OCI-LY7 (cell line): Measurements from ENCODE around the gene RPS15. TPM values are rescaled to one million over a fixed set of nuclear protein-coding genes. Genes with fewer than 3 reads are reported as not detected.

Source experiments
- BruUV-seq: library from RNA; stranded (reverse); fragments of 400-500 nt; replicated peaks from 2 replicates; lab custom pipeline; 2021; lab: Mats Ljungman, UMichigan
- CTCF ChIA-PET: fragments of 300-600 bp; sonication (Branson Sonifier 250); formaldehyde crosslinking; loops from one replicate; lab custom pipeline; 2022; ENCODE audit warnings: antibody characterized with exemption; ENCODE audit not compliant: unreplicated experiment; lab: Charles Lee
- POLR2A ChIA-PET: fragments of 300-600 bp; sonication (Branson Sonifier 250); formaldehyde crosslinking; loops from one replicate; lab custom pipeline; 2022; ENCODE audit warnings: antibody characterized with exemption; lab: Charles Lee
- DNase-seq: peaks from one replicate; pipeline ENCODE4 v3.0.0-alpha.2; 2015; ENCODE audit warnings: low spot score
- H2AFZ ChIP-seq: fragments of 200-600 bp; sonication (generic), shearing (Covaris generic); 2 replicates; pipeline ENCODE4 v1.6.1; 2014; ENCODE audit warnings: mild to moderate bottlenecking, antibody characterized with exemption, low read length, moderate library complexity
- H3K27ac ChIP-seq: fragments of 200-600 bp; sonication (generic); 2 replicates; pipeline ENCODE4 v1.5.1; 2014; ENCODE audit warnings: mixed run types, low read depth, mild to moderate bottlenecking, moderate library complexity, low read length, inconsistent platforms; ENCODE audit not compliant: poor library complexity, severe bottlenecking
- H3K36me3 ChIP-seq: fragments of 200-600 bp; sonication (generic); 2 replicates; pipeline ENCODE4 v1.6.1; 2014; ENCODE audit warnings: mild to moderate bottlenecking, antibody characterized with exemption, low read length, moderate library complexity, mixed read lengths; ENCODE audit not compliant: insufficient read depth
- H3K4me1 ChIP-seq: fragments of 200-600 bp; sonication (generic); 2 replicates; pipeline ENCODE4 v1.5.1; 2014; ENCODE audit warnings: mild to moderate bottlenecking, low read length; ENCODE audit not compliant: insufficient read depth, poor library complexity, severe bottlenecking
- H3K4me2 ChIP-seq: fragments of 200-600 bp; sonication (generic); 2 replicates; pipeline ENCODE4 v1.6.1; 2014; ENCODE audit warnings: mild to moderate bottlenecking, low read length
- H3K4me3 ChIP-seq: fragments of 200-600 bp; sonication (generic); 2 replicates; pipeline ENCODE4 v1.5.1; 2014; ENCODE audit warnings: mild to moderate bottlenecking, low read depth, low read length; ENCODE audit not compliant: poor library complexity, severe bottlenecking
- H3K79me2 ChIP-seq: fragments of 200-600 bp; sonication (generic); 2 replicates; pipeline ENCODE4 v1.6.1; 2016; ENCODE audit warnings: low read depth, mild to moderate bottlenecking, low read length, moderate library complexity, mixed read lengths; ENCODE audit not compliant: insufficient read depth
- H3K9me2 ChIP-seq: fragments of 200-600 bp; sonication (generic); 2 replicates; pipeline ENCODE4 v1.6.1; 2016; ENCODE audit warnings: mild to moderate bottlenecking, low read length, mixed read lengths; ENCODE audit not compliant: insufficient read depth
- H3K9me3 ChIP-seq: fragments of 200-600 bp; sonication (generic); 2 replicates; pipeline ENCODE4 v1.6.1; 2014; ENCODE audit warnings: mild to moderate bottlenecking, mixed run types, low read length, mixed read lengths
- H4K20me1 ChIP-seq: fragments of 200-600 bp; sonication (generic); 2 replicates; pipeline ENCODE4 v1.6.1; 2014; ENCODE audit warnings: mild to moderate bottlenecking, antibody characterized with exemption, low read length, moderate library complexity, mixed read lengths; ENCODE audit not compliant: insufficient read depth
- EZH2phosphoT487 ChIP-seq: fragments of 200-600 bp; sonication (generic); IDR thresholded peaks from 2 replicates; pipeline ENCODE4 v1.6.1; 2018; ENCODE audit warnings: low read depth, borderline replicate concordance, mild to moderate bottlenecking, mixed run types, antibody characterized with exemption, low read length, moderate library complexity, mixed read lengths
- intact Hi-C: fragments of 100-400 bp; cut with micrococcal nuclease; formaldehyde crosslinking; loops from one replicate; pipeline ENCODE4 v1.10.0; 2022; ENCODE audit not compliant: unreplicated experiment
- total RNA-seq, 2 experiments: library from RNA; depleted of rRNA in 1 of 2; stranded (reverse); fragments of >200 nt in 1 of 2; shearing (Covaris generic) in 1 of 2; gene quantifications; 2 replicates each; pipeline ENCODE4 v1.2.3, GENCODE V29; 2014 to 2022
- TF ChIP-seq, protein P1 (sequence below): fragments of 200-600 bp; sonication (generic); conservative IDR thresholded peaks from 2 replicates; pipeline ENCODE4 v1.5.1; 2014; ENCODE audit warnings: mild to moderate bottlenecking, antibody characterized with exemption, low read length, moderate library complexity, mixed read lengths

The RPS15 gene
- total RNA-seq, 2 experiments from 2014 or later, result 1,860 to 2,068 TPM

DNA sequence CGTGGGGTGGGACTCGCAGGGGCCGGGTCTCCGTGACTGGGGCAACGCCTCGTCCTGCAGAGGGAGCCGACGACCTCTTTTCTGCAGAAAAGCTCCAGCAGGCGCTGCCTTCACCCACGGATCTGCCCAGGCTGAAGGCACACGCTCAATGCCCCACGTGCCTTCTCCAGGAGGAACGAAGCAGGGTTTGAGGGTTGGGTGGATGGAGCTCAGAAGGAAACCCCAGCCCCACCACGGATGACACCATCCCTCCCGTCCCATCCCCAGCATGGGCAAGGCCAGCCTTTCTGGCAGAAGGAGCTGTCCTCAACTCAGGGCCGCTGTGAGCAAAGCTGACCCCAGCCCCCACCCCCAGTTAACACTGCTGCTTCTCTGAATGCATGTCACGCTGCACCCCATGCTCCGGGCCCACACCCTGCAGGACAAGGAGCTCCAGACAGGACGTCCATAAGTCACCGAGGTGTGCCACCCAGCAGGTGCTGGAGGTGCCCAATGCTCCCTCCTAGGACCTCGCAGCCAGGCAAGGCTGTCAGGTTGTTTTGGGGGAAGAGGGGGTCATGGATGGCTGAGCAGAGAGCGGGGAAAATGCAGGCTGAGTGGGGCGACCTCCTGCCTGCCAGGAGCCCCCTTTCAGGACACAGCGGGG, 33.4 kb downstream of the RPS15 start:
- TF ChIP-seq, protein P1, sequence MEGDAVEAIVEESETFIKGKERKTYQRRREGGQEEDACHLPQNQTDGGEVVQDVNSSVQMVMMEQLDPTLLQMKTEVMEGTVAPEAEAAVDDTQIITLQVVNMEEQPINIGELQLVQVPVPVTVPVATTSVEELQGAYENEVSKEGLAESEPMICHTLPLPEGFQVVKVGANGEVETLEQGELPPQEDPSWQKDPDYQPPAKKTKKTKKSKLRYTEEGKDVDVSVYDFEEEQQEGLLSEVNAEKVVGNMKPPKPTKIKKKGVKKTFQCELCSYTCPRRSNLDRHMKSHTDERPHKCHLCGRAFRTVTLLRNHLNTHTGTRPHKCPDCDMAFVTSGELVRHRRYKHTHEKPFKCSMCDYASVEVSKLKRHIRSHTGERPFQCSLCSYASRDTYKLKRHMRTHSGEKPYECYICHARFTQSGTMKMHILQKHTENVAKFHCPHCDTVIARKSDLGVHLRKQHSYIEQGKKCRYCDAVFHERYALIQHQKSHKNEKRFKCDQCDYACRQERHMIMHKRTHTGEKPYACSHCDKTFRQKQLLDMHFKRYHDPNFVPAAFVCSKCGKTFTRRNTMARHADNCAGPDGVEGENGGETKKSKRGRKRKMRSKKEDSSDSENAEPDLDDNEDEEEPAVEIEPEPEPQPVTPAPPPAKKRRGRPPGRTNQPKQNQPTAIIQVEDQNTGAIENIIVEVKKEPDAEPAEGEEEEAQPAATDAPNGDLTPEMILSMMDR, result peak; percentile 57
- no peak for TF ChIP-seq EZH2phosphoT487
- Histone ChIP-seq H4K20me1 (peaks cover 7% of the 10 kb centered on the region; the same call in 1 of the 2 replicates), H3K4me2 (peak overlapping the region; percentile 47), H3K4me3 (no peak overlapping the region), H3K36me3 (0 out of 2 replicates have a peak, but pooled peaks cover 15% of the 10 kb centered on the region), H3K9me2 (no peaks in the 10 kb centered on the region), H3K9me3 (no peaks in the 10 kb centered on the region), H3K4me1 (peaks cover 16% of the 10 kb centered on the region), H3K27ac (no peak overlapping the region), H2AFZ (no peak overlapping the region), H3K79me2 (no peaks in the 10 kb centered on the region)
- POLR2A ChIA-PET, result no interaction called here
- peak; percentile 38 for DNase-seq
- CTCF ChIA-PET, result no interaction called here
- no TSS peak for BruUV-seq
- intact Hi-C loops, result no loop called here

DNA sequence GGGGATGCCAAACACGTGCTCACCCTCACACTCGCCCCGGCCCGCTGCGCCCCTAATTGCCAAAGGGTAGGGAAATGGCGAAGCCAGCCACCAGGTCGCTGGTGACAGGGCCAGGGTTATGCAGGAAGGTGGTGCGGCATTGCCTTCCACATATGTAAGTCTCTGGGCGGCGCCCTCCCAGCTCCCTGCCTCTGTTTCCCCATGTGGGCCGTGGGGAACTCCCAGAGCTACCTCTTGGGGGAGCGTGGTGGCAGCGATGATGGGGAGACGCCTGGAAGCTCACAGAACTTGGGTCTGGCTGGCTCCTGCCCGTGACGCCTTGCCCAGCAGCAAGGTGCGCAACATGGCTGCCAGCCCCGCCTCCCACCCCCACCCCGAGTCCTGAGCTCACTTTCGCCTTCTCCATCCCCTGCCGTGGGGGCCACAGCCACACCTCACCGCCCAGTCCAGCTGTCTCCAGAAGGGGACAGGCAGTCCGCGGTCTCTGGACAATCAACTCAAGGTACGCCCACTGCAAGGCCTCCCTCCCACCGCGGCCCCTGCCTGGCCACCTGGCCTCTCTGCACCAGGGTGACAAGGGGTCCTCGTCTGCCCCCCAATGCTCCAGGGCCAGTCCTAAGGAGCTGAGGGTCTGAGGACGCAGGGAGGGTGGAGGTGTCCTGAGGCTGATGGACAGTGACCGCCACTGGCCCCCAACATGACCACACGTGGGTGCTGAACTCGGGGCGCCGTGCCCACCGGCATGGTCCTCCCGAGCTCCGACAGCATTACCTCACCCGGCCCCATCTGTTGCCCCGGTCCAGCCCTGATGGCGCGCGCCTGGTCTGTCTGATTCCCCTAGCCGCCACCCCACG, 34.3 kb downstream of the RPS15 start:
- Histone ChIP-seq H3K79me2 (peaks cover 4% of the 10 kb centered on the region), H3K36me3 (peaks cover 20% of the 10 kb centered on the region), H2AFZ (no peak overlapping the region), H3K9me2 (no peaks in the 10 kb centered on the region), H4K20me1 (peaks cover 7% of the 10 kb centered on the region; the same call in 1 of the 2 replicates), H3K4me1 (peaks cover 18% of the 10 kb centered on the region), H3K9me3 (no peaks in the 10 kb centered on the region), H3K27ac (no peak overlapping the region), H3K4me3 (no peak overlapping the region), H3K4me2 (no peak overlapping the region)
- intact Hi-C loops, result no loop called here
- ChIA-PET CTCF (no interaction called here), POLR2A (no interaction called here)
- BruUV-seq, result no TSS peak
- TF ChIP-seq EZH2phosphoT487, result no peak
- TF ChIP-seq, protein P1, result no peak
- DNase-seq, result no peak
